WTC11 (cell line): ENCODE results near the gene CDK3. TPM values are rescaled to one million over a fixed set of nuclear protein-coding genes. Genes with fewer than 3 reads are reported as not detected.
A peak's percentile ranks its signal among the peaks of the same experiment; 100 is the strongest.

ENCODE experiments used
- ATAC-seq: fragments of 200-7000 bp; cut with Tn5 transposase; 2 replicates; pipeline ENCODE4 v1.10.0; 2021; ENCODE audit warnings: mild to moderate bottlenecking, moderate library complexity
- CTCF ChIA-PET: fragments of 300-600 bp; sonication (Branson Sonifier 250); formaldehyde crosslinking; loops from one replicate; lab custom pipeline; 2021; ENCODE audit warnings: antibody characterized with exemption; lab: Charles Lee
- POLR2A ChIA-PET: fragments of 350-600 bp; sonication (Branson Sonifier 250); formaldehyde crosslinking; loops from one replicate; lab custom pipeline; 2021; ENCODE audit warnings: antibody characterized with exemption; lab: Charles Lee
- DNase-seq: peaks from one replicate; pipeline ENCODE4 v3.0.0; 2021; ENCODE audit warnings: low spot score
- H3K27ac Mint-ChIP-seq: 2 replicates; pipeline ENCODE4 v1.8.0; 2021; ENCODE audit warnings: mixed read lengths
- H3K27me3 Mint-ChIP-seq: 2 replicates; pipeline ENCODE4 v1.8.0; 2021; ENCODE audit warnings: low read depth, mild to moderate bottlenecking, moderate library complexity, mixed read lengths
- H3K36me3 Mint-ChIP-seq: 2 replicates; pipeline ENCODE4 v1.8.0; 2021; ENCODE audit warnings: mixed read lengths
- H3K4me1 Mint-ChIP-seq: 2 replicates; pipeline ENCODE4 v1.8.0; 2022; ENCODE audit warnings: mixed read lengths
- H3K4me3 Mint-ChIP-seq: 2 replicates; pipeline ENCODE4 v1.8.0; 2021; ENCODE audit warnings: mild to moderate bottlenecking, moderate library complexity, mixed read lengths
- H3K9me3 Mint-ChIP-seq: 2 replicates; pipeline ENCODE4 v1.8.0; 2021; ENCODE audit warnings: mixed read lengths
- CREB1 ChIP-seq: sonication (generic); formaldehyde crosslinking; IDR thresholded peaks from 2 replicates; pipeline ENCODE4 v1.8.0; 2023; ENCODE audit warnings: mild to moderate bottlenecking, missing genetic modification reagents
- EMX1 ChIP-seq: fragments of 250-450 bp; sonication (Bioruptor Pico); IDR thresholded peaks from 2 replicates; pipeline ENCODE4 v1.8.0; 2021; ENCODE audit warnings: mild to moderate bottlenecking
- FOXK1 ChIP-seq: sonication (generic); formaldehyde crosslinking; IDR thresholded peaks from 2 replicates; pipeline ENCODE4 v1.8.0; 2022; ENCODE audit warnings: mild to moderate bottlenecking, moderate library complexity, missing genetic modification reagents
- FOXP1 ChIP-seq: sonication (generic); formaldehyde crosslinking; IDR thresholded peaks from 2 replicates; pipeline ENCODE4 v1.8.0; 2022; ENCODE audit warnings: missing genetic modification reagents, mild to moderate bottlenecking, moderate library complexity, borderline replicate concordance
- GRHL2 ChIP-seq: fragments of 250-450 bp; sonication (Bioruptor Pico); IDR thresholded peaks from 2 replicates; pipeline ENCODE4 v1.8.0; 2022; ENCODE audit warnings: mild to moderate bottlenecking, moderate library complexity; ENCODE audit not compliant: insufficient replicate concordance, severe bottlenecking
- JAZF1 ChIP-seq: fragments of 250-450 bp; sonication (Bioruptor Pico); IDR thresholded peaks from 2 replicates; pipeline ENCODE4 v1.9.0; 2021; ENCODE audit warnings: moderate library complexity, mild to moderate bottlenecking, inconsistent platforms
- JUN ChIP-seq: sonication (generic); formaldehyde crosslinking; IDR thresholded peaks from 2 replicates; pipeline ENCODE4 v1.8.0; 2023; ENCODE audit warnings: mild to moderate bottlenecking, missing genetic modification reagents
- MLX ChIP-seq: sonication (generic); formaldehyde crosslinking; IDR thresholded peaks from 2 replicates; pipeline ENCODE4 v1.8.1; 2023; ENCODE audit warnings: mild to moderate bottlenecking, missing genetic modification reagents, moderate library complexity
- MXD4 ChIP-seq: fragments of 250-450 bp; sonication (Bioruptor Pico); IDR thresholded peaks from 2 replicates; pipeline ENCODE4 v1.8.0; 2021; ENCODE audit warnings: mild to moderate bottlenecking, moderate library complexity, borderline replicate concordance
- NFYB ChIP-seq: sonication (generic); formaldehyde crosslinking; conservative IDR thresholded peaks from 2 replicates; pipeline ENCODE4 v1.8.0; 2022; ENCODE audit warnings: low read depth, missing genetic modification reagents
- OVOL2 ChIP-seq: fragments of 250-450 bp; sonication (Bioruptor Pico); IDR thresholded peaks from 2 replicates; pipeline ENCODE4 v1.9.0; 2021; ENCODE audit warnings: mild to moderate bottlenecking, borderline replicate concordance
- PRRX2 ChIP-seq: fragments of 250-450 bp; sonication (Bioruptor Pico); IDR thresholded peaks from 2 replicates; pipeline ENCODE4 v1.8.0; 2021; ENCODE audit warnings: mild to moderate bottlenecking
- RELA ChIP-seq: sonication (generic); formaldehyde crosslinking; IDR thresholded peaks from 2 replicates; pipeline ENCODE4 v1.8.1; 2022; ENCODE audit warnings: missing genetic modification reagents, mild to moderate bottlenecking, borderline replicate concordance
- SOX15 ChIP-seq: fragments of 250-450 bp; sonication (Bioruptor Pico); IDR thresholded peaks from 2 replicates; pipeline ENCODE4 v1.9.0; 2021; ENCODE audit warnings: mild to moderate bottlenecking
- SP1 ChIP-seq: sonication (generic); formaldehyde crosslinking; conservative IDR thresholded peaks from 2 replicates; pipeline ENCODE4 v1.8.1; 2022; ENCODE audit warnings: missing genetic modification reagents
- TP53 ChIP-seq: sonication (generic); formaldehyde crosslinking; IDR thresholded peaks from 2 replicates; pipeline ENCODE4 v1.8.1; 2023; ENCODE audit warnings: mild to moderate bottlenecking, missing genetic modification reagents
- ZNF263 ChIP-seq: sonication (generic); formaldehyde crosslinking; IDR thresholded peaks from 2 replicates; pipeline ENCODE4 v1.8.1; 2022; ENCODE audit warnings: low read depth, mild to moderate bottlenecking, moderate library complexity, missing genetic modification reagents
- ZNF671 ChIP-seq: fragments of 250-450 bp; sonication (Bioruptor Pico); IDR thresholded peaks from 2 replicates; pipeline ENCODE4 v1.8.0; 2021; ENCODE audit warnings: mild to moderate bottlenecking
- total RNA-seq: library from RNA; stranded (reverse); gene quantifications from 3 replicates; pipeline ENCODE4 v1.2.3, GENCODE V29; 2021
- TF ChIP-seq, protein P1 (sequence below): fragments of 200-600 bp; IDR thresholded peaks from 2 replicates; pipeline ENCODE4 v1.8.0; 2022; ENCODE audit warnings: antibody characterized with exemption
- TF ChIP-seq, protein P2 (sequence below): sonication (generic); formaldehyde crosslinking; IDR thresholded peaks from 2 replicates; pipeline ENCODE4 v1.8.0; 2022; ENCODE audit warnings: mild to moderate bottlenecking, missing genetic modification reagents
- TF ChIP-seq, protein P3 (sequence below): fragments of 250-450 bp; sonication (Bioruptor Pico); IDR thresholded peaks from 2 replicates; pipeline ENCODE4 v1.8.0; 2021; ENCODE audit warnings: mild to moderate bottlenecking
- TF ChIP-seq, protein P4 (sequence below): sonication (generic); formaldehyde crosslinking; IDR thresholded peaks from 2 replicates; pipeline ENCODE4 v1.8.1; 2023; ENCODE audit warnings: mild to moderate bottlenecking, missing genetic modification reagents, borderline replicate concordance

CDK3 gene
- total RNA-seq, 1 experiment from 2014 or later, result 9.5 TPM

GRCh38 chr17:76005263-76006149 is 4.9 kb downstream of the CDK3 start (continued):
- TF ChIP-seq, protein P1, sequence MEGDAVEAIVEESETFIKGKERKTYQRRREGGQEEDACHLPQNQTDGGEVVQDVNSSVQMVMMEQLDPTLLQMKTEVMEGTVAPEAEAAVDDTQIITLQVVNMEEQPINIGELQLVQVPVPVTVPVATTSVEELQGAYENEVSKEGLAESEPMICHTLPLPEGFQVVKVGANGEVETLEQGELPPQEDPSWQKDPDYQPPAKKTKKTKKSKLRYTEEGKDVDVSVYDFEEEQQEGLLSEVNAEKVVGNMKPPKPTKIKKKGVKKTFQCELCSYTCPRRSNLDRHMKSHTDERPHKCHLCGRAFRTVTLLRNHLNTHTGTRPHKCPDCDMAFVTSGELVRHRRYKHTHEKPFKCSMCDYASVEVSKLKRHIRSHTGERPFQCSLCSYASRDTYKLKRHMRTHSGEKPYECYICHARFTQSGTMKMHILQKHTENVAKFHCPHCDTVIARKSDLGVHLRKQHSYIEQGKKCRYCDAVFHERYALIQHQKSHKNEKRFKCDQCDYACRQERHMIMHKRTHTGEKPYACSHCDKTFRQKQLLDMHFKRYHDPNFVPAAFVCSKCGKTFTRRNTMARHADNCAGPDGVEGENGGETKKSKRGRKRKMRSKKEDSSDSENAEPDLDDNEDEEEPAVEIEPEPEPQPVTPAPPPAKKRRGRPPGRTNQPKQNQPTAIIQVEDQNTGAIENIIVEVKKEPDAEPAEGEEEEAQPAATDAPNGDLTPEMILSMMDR, result peak; percentile 91
- TF ChIP-seq FOXP1 (CRISPR knock-in tag) (no peak), CREB1 (CRISPR knock-in tag) (no peak)

DNA sequence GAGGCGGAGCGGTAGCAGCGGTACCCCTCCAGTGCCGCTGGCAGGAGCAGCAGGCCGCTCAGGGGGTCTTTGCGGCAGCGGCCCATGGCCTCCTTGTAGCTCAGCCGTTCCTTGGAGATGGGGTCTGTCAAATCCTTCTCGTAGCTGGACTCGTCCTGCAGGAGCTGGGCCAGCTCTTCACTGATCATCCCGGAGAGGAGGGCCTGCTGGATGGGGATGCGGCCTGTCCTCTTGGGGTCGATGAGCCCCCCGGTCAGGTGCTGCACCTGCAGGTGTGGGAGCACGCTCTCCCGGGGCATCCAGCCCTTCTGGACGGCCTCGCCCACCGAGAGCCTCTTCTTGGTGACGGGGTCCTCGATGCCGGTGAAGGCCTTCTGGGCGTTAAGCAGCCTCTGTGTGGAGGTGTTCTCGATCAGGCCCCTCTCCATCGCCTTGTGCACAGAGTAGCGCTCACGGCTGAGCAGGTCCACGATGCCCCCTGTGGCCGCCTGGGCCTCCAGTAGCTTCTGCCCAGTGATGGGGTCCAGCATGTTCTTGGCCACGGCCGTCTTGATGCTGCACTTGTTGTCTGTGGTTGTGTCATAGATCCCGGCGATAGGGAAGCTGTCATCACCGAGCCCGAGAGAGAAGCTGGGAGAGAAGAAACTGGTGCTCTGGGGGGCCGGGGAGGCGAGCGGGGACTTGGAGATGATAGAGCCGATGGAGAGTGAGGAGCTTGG is 6.6 kb downstream of the CDK3 start:
- POLR2A ChIA-PET, result no interaction called here
- Mint-ChIP-seq H3K4me1 (no peaks in the 10 kb centered on the region), H3K27ac (no peak overlapping the region), H3K9me3 (peaks cover 6% of the 10 kb centered on the region; the same call in 1 of the 2 replicates)
- TF ChIP-seq, protein P2, sequence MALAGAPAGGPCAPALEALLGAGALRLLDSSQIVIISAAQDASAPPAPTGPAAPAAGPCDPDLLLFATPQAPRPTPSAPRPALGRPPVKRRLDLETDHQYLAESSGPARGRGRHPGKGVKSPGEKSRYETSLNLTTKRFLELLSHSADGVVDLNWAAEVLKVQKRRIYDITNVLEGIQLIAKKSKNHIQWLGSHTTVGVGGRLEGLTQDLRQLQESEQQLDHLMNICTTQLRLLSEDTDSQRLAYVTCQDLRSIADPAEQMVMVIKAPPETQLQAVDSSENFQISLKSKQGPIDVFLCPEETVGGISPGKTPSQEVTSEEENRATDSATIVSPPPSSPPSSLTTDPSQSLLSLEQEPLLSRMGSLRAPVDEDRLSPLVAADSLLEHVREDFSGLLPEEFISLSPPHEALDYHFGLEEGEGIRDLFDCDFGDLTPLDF (CRISPR knock-in tag), result no peak
- TF ChIP-seq PRRX2 (CRISPR knock-in tag) (no peak), TP53 (CRISPR knock-in tag) (no peak), SOX15 (CRISPR knock-in tag) (no peak)
- TF ChIP-seq, protein P3, sequence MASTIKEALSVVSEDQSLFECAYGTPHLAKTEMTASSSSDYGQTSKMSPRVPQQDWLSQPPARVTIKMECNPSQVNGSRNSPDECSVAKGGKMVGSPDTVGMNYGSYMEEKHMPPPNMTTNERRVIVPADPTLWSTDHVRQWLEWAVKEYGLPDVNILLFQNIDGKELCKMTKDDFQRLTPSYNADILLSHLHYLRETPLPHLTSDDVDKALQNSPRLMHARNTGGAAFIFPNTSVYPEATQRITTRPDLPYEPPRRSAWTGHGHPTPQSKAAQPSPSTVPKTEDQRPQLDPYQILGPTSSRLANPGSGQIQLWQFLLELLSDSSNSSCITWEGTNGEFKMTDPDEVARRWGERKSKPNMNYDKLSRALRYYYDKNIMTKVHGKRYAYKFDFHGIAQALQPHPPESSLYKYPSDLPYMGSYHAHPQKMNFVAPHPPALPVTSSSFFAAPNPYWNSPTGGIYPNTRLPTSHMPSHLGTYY (CRISPR knock-in tag), result no peak
- TF ChIP-seq, all 79 proteins: peak for 0
- CTCF ChIA-PET, result interaction anchor here (0.9 to 4.7 kb wide), 9 partner anchors 12 to 273 kb away, joined by 3 to 19 read pairs (median 4); partner anchors contain the start of genes MRPL38 and TRIM47
- H3K4me3 Mint-ChIP-seq, result no peak overlapping the region
- DNase-seq, result no peak
- H3K36me3 Mint-ChIP-seq, result no peaks in the 10 kb centered on the region
- H3K27me3 Mint-ChIP-seq, result no peaks in the 10 kb centered on the region
- ATAC-seq, result no peak

- H3K9me3 Mint-ChIP-seq, result peaks cover 6% of the 10 kb centered on the region; the same call in 1 of the 2 replicates
- H3K4me1 Mint-ChIP-seq, result no peaks in the 10 kb centered on the region
- no peak overlapping the region for H3K4me3 Mint-ChIP-seq
- DNase-seq, result no peak
- no peak for ATAC-seq
- TF ChIP-seq SP1 (no peak), EMX1 (CRISPR knock-in tag) (no peak), MXD4 (CRISPR knock-in tag) (no peak), GRHL2 (no peak), ZNF671 (no peak), OVOL2 (CRISPR knock-in tag) (no peak), RELA (CRISPR knock-in tag) (no peak), MLX (CRISPR knock-in tag) (no peak), ZNF263 (CRISPR knock-in tag) (no peak), CREB1 (CRISPR knock-in tag) (no peak), FOXP1 (CRISPR knock-in tag) (no peak), JAZF1 (no peak), JUN (no peak), FOXK1 (CRISPR knock-in tag) (no peak), NFYB (CRISPR knock-in tag) (no peak)
- TF ChIP-seq, protein P4, sequence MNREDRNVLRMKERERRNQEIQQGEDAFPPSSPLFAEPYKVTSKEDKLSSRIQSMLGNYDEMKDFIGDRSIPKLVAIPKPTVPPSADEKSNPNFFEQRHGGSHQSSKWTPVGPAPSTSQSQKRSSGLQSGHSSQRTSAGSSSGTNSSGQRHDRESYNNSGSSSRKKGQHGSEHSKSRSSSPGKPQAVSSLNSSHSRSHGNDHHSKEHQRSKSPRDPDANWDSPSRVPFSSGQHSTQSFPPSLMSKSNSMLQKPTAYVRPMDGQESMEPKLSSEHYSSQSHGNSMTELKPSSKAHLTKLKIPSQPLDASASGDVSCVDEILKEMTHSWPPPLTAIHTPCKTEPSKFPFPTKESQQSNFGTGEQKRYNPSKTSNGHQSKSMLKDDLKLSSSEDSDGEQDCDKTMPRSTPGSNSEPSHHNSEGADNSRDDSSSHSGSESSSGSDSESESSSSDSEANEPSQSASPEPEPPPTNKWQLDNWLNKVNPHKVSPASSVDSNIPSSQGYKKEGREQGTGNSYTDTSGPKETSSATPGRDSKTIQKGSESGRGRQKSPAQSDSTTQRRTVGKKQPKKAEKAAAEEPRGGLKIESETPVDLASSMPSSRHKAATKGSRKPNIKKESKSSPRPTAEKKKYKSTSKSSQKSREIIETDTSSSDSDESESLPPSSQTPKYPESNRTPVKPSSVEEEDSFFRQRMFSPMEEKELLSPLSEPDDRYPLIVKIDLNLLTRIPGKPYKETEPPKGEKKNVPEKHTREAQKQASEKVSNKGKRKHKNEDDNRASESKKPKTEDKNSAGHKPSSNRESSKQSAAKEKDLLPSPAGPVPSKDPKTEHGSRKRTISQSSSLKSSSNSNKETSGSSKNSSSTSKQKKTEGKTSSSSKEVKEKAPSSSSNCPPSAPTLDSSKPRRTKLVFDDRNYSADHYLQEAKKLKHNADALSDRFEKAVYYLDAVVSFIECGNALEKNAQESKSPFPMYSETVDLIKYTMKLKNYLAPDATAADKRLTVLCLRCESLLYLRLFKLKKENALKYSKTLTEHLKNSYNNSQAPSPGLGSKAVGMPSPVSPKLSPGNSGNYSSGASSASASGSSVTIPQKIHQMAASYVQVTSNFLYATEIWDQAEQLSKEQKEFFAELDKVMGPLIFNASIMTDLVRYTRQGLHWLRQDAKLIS (CRISPR knock-in tag), result no peak
- TF ChIP-seq, all 79 proteins: peak for 0
- POLR2A ChIA-PET, result no interaction called here
- Mint-ChIP-seq H3K36me3 (no peaks in the 10 kb centered on the region), H3K27ac (no peak overlapping the region), H3K27me3 (no peaks in the 10 kb centered on the region)
- CTCF ChIA-PET, result interaction anchor here (0.8 to 7.6 kb wide), 12 partner anchors 8 to 272 kb away, joined by 3 to 112 read pairs (median 4); partner anchors contain the start of genes CDK3, MRPL38 and TRIM47
These were observed 7.2 kb downstream of the CDK3 start for GRCh38 chr17:76007850-76008165.
